Activated CD4-positive, alpha-beta T cell treated with anti-CD3 and anti-CD28 coated beads, Interleukin-2, amount 50 U/mL, for 4 hours (primary cell): ENCODE measurements around the gene VARS2.
"Not testable (repeated sequence)": the region's sequence is repeated elsewhere in the genome, so short reads cannot be mapped to it uniquely, and the experiment has no call there.

ENCODE experiments used
- DNase-seq, 2 experiments: peaks; one replicate each; pipeline ENCODE4 v3.0.0-alpha.2; 2020

Gene VARS2

DNA sequence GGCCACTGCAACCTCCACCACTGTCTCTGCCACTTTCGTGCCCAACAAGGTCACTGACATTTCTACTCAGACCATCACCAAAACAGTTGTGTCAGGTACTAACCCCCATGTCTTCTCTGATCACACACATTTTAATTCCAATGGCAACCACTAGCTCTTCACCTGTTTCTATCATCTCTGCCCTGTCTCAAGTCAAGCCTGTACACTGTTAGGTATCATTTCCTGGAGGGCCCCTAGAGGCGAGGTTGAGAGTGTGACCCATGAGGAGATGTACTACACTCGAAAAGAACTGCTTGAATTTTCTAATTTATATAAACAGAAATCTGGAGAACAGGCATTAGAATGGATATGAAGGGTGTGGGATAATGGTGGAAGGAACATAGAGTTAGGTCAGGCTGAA is 52.1 kb downstream of the VARS2 start:
- no peak for DNase-seq

DNA sequence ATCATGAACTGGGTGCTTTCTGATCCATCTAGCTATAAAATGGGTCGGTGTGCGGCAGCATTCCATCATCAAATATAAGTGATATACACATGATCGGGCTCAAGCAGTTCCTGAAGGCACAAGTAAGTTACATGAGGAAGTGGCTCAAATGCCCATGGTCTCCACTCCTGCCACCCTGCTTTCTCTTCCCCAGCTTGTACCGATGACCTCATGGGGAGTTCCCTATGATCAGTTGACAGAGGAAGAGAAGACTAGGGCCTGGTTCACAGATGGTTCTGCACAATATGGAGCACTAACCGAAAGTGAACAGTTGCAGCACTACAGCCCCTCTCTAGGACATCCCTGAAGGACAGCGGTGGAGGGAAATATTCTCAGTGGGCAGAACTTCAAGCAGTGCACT is 55.1 kb downstream of the VARS2 start:
- not testable (repeated sequence) for DNase-seq

DNA sequence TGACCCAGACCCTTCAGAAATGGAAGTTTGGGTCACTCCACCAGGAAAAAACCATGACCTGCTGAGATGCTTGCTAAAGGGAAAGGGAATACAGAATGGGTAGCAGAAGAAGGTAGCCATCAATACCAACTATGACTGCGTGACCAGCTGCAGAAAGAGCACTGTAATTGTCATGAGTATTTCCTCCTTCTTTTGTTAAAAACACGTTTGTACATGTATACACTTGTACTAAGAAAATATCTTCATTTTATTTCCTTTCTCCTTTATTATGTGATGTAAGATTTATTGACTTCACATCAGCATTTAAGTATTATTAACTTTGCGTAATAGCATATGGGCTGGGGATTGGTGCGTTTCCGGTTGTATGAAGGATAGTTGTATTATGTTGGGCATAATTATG is 56.9 kb downstream of the VARS2 start:
- no peak for DNase-seq

DNA sequence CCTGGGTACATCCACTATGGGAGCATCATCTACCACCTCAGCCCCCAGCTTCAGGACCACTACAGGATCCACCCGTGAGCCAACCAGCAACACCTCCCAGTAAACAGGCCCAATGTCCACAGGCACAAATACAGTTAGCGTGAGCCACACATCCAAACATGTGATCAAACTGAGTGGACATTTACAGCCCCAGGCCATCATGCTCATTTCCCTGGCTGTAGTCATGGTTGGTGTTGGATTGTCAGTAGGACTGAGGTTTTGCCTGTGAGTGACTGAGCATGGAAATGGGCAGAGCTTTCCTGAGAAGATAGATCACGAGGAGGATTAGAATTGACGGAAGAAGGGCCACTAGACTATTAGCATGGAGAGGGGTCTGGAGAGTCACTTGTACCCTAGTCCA is 58.8 kb downstream of the VARS2 start:
- no peak for DNase-seq

DNA sequence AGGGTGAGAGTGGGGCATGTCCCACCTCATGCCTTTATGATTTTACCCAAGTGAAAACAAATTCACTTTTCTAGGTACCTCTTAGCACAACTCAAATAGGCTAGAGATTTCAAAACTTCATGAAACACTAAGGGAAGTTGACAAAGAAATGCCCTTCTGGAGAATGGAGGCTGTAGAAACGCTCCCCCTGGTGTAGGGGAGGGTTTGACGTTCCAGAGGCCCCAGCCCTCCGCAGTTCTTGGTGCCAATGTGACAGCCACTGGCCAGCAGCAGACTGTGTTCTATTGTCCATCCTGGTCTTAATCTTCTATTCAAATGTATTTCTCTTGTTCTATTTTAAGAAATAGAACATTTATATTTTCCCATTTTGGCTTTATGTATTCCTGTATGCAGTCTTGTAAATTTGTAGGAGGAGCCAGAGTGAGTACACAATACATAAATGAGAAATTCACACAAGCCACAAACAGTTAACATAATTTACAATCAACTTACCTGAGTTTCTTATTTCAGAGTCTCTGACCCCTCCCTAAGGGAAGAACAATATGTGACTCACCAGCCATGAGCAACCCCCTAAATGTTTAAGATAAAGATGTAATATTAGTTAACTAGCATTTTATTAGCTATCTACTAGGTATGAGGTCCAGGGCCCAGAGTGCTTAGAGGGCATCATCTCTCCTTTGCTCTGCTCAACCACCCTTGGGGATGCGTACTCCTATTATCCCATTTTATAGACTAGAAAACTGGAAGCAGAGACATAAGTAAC is 60.6 kb downstream of the VARS2 start:
- DNase-seq, result no peak
